Thyroid gland (tissue), 4 donors: ENCODE data around the gene GDF11. TPM values are rescaled to one million over a fixed set of nuclear protein-coding genes. Genes with fewer than 3 reads are reported as not detected.
A peak's percentile ranks its signal among the peaks of the same experiment; 100 is the strongest.

ENCODE experiments used
- DNase-seq, 2 donors: peaks; one replicate each; pipeline ENCODE4 v3.0.0-alpha.2; 2019
- H3K27ac ChIP-seq, 3 donors: fragments of 200-600 bp; sonication (generic); 1 replicate in 2 of 3; 2 replicates in 1 of 3; pipeline ENCODE4 v1.5.1; 2016 to 2019; ENCODE audit warnings: mild to moderate bottlenecking in 1 of 3, moderate library complexity in 1 of 3
- H3K27me3 ChIP-seq: fragments of 200-600 bp; sonication (generic); one replicate; pipeline ENCODE4 v1.5.1; 2019
- H3K36me3 ChIP-seq, 2 donors: fragments of 200-600 bp; sonication (generic); one replicate each; pipeline ENCODE4 v1.5.1; 2016 to 2019
- H3K4me1 ChIP-seq, 2 donors: fragments of 200-600 bp; sonication (generic); one replicate each; pipeline ENCODE4 v1.5.1; 2017 to 2019
- H3K4me3 ChIP-seq, 3 donors: fragments of 200-600 bp; sonication (generic); replicated peaks in 1 of 3; 1 replicate in 2 of 3; 2 replicates in 1 of 3; pipeline ENCODE4 v1.5.1; 2016; ENCODE audit warnings: mild to moderate bottlenecking in 1 of 3
- H3K9me3 ChIP-seq: fragments of 200-600 bp; sonication (generic); one replicate; pipeline ENCODE4 v1.5.1; 2017
- POLR2A ChIP-seq, 2 donors: fragments of 450-650 bp; IDR thresholded peaks; one replicate each; pipeline ENCODE4 v1.6.1; 2017; ENCODE audit warnings: antibody characterized with exemption in 2 of 2, mild to moderate bottlenecking in 2 of 2, moderate library complexity in 1 of 2
- WGBS, 2 donors: methylation state at CpG; one replicate each; pipeline ENCODE4 v1.1.5; 2017; 5-methylcytosine and 5-hydroxymethylcytosine counted together
- intact Hi-C: fragments of 100-400 bp; cut with DNase I; formaldehyde crosslinking; loops from one replicate; pipeline ENCODE4 v1.15.1; 2023
- total RNA-seq, 4 donors: library from RNA; depleted of rRNA; stranded (reverse); fragments of >200 nt; gene quantifications; one replicate each; pipeline ENCODE4 v1.2.3, GENCODE V29; 2016
- TF ChIP-seq, protein P1 (sequence below), 6 experiments: fragments of 200-600 bp in 3 of 6; fragments of 450-650 bp in 3 of 6; sonication (generic) in 3 of 6; IDR thresholded peaks; one replicate each; pipeline ENCODE4 v1.5.1; 2016 to 2019; ENCODE audit warnings: antibody characterized with exemption in 6 of 6, mild to moderate bottlenecking in 2 of 6, inconsistent platforms in 1 of 6, moderate library complexity in 1 of 6

GDF11 gene
- total RNA-seq, result 1 to 10 TPM; 4.8 to 7.5 (median 6.7) TPM

DNA sequence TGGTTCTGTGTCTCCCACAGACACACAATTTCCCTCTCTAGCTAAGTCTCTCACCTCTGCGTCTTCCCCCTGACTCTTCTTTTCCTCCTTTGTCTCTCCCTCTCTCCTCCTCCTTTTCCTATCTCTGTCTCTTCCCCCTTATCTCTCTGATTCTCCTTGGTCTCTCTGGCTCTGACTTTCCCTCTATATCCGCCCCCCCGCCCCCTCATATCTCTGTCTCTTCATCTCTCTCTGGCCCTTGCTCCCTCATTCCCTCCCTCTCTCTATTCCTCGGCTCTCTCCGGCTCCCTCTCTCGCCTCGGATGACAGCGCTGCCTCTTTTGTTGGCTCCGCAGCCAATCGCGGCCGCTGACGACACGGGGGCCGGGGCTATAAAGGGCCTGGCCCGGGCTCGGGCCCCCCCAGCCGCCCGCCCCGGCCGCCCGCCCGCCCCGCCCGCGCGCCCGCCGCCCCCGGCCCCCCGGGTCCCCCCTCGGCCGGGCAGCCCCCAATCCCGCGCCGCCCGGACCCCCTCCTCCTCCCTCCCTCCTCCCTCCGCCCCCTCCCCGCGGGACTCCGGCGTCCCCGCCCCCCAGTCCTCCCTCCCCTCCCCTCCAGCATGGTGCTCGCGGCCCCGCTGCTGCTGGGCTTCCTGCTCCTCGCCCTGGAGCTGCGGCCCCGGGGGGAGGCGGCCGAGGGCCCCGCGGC is at the start of gene GDF11:
TSS of gene GDF11 (plus strand) at position 404 of the 687 bp plus-strand sequence. CDS start at position 599, 195 bp downstream.
- no peaks in the 10 kb centered on the region for H3K36me3 ChIP-seq

DNA sequence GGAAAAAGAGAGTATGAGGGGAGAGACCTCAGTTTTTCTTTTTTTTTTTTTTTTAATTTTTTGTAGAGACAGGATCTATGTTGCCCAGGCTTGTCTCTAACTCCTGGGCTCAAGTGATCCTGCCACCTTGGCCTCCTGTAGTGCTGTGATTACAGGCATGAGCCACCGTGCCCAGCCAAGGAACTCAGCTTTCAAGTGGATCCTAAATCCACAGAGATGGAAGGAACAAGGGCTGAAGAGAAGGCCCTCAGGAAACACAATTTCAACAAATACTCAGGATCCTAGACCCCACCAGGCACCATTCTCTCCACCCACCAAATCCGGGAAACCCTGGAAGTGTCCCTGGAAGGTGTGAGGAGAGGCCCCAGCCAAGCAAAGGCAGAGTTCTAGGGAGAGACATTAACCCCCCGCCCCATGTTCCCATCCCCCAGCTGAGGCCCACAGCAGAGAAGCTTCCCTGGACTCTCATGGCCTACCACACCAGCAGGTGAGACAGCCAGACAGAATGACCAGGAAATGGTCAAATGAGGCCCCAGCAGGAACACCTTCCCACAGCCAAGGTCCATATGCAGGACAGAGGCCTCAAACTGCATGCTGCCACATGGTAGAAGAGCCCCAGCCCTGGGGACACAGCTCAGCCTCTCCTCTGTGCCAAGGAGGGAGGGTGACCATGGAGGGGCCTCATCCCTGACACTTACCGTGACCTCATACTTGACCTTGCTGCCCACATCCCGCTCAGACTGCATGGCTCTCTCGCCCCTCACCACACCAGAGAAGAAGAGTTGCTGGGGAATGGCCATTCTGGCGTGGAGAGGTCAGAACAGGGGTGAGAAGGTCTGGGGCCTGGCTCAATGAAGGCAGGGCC is 49.4 kb upstream of the GDF11 start:
- Histone ChIP-seq H3K4me3 (no peak overlapping the region), H3K27ac (no peak overlapping the region), H3K4me1 (no peaks in the 10 kb centered on the region), H3K36me3 (no peaks in the 10 kb centered on the region), H3K9me3 (no peaks in the 10 kb centered on the region), H3K27me3 (no peaks in the 10 kb centered on the region)
- TF ChIP-seq, protein P1, sequence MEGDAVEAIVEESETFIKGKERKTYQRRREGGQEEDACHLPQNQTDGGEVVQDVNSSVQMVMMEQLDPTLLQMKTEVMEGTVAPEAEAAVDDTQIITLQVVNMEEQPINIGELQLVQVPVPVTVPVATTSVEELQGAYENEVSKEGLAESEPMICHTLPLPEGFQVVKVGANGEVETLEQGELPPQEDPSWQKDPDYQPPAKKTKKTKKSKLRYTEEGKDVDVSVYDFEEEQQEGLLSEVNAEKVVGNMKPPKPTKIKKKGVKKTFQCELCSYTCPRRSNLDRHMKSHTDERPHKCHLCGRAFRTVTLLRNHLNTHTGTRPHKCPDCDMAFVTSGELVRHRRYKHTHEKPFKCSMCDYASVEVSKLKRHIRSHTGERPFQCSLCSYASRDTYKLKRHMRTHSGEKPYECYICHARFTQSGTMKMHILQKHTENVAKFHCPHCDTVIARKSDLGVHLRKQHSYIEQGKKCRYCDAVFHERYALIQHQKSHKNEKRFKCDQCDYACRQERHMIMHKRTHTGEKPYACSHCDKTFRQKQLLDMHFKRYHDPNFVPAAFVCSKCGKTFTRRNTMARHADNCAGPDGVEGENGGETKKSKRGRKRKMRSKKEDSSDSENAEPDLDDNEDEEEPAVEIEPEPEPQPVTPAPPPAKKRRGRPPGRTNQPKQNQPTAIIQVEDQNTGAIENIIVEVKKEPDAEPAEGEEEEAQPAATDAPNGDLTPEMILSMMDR (IDR thresholded peaks at IDR 0.05), result no peak
- TF ChIP-seq POLR2A (IDR thresholded peaks at IDR 0.05), result no peak
- 78 to 82% methylated on average over 7 of the region's 7 CpGs for WGBS, 2 donors
- intact Hi-C loops, result no loop called here
- peak; percentile 65 to 68 for DNase-seq

More for the DNA sequence above, at the start of gene GDF11:
- TF ChIP-seq, protein P1 (IDR thresholded peaks at IDR 0.05), result no peak
- peak in 1 of 2 donors; percentile 79 for TF ChIP-seq POLR2A (IDR thresholded peaks at IDR 0.05)
- peaks cover 29 to 38% of the 10 kb centered on the region in 2 donors for H3K4me1 ChIP-seq
- DNase-seq, result peak; percentile 83 to 87
- no peaks in the 10 kb centered on the region for H3K27me3 ChIP-seq
- WGBS, 2 donors, result 0 to 1% methylated on average over 15 to 16 of the region's 53 CpGs
- peak within 1 kb of the TSS in 1 of 3 donors; percentile 62 for H3K4me3 ChIP-seq
- peak within 1 kb of the TSS in 2 of 3 donors; percentile 43 to 49 for H3K27ac ChIP-seq
- intact Hi-C loops, result loop anchor here (5.0 kb wide), 1 partner anchor 54 kb away; no protein-coding TSS in a partner anchor
- H3K9me3 ChIP-seq, result no peaks in the 10 kb centered on the region

DNA sequence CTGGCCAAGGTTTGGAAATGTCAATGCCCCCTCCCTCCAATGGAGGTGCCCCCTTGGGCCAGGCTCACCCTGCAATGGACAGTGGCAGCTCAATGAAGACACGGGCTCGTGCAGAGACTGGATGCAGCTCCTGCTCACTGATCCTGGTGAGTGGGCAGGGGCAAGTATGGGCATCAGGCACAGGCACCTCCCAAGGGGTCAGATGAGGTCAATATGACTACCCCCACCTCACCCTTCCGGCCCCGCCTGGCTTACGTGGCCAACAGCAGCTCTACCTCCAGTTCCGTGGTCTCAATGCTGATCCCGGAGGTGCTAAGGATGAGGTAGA is 48.8 kb upstream of the GDF11 start:
- Histone ChIP-seq H3K9me3 (no peaks in the 10 kb centered on the region), H3K36me3 (no peaks in the 10 kb centered on the region), H3K27me3 (no peaks in the 10 kb centered on the region), H3K4me3 (no peak overlapping the region), H3K27ac (no peak overlapping the region), H3K4me1 (no peaks in the 10 kb centered on the region)
- DNase-seq, result no peak
- WGBS, 2 donors, result 100% methylated on average over 1 to 7 of the region's 7 CpGs
- intact Hi-C loops, result no loop called here
- TF ChIP-seq, protein P1 (IDR thresholded peaks at IDR 0.05), result no peak
- no peak for TF ChIP-seq POLR2A (IDR thresholded peaks at IDR 0.05)

DNA sequence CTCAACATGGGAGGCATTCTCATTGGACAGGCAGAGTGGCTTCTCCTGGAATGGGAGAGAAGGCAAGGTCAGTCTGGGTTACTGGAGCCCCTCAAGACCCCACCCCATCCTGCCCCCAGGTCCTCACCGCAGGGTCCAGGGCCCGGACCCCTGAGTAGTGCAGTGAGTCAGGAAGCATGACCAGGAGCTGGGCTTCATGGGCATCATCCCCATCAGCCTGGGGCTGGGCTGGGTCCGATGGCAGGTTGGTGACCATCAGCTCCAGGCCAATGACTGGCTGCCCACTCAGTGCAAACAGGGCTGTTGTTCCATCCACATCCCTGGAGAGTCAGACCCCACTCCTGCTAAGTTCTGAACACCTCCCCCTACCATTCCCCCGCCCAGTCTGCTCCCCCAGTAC is 48.3 kb upstream of the GDF11 start:
- intact Hi-C loops, result no loop called here
- Histone ChIP-seq H3K27ac (no peak overlapping the region), H3K36me3 (no peaks in the 10 kb centered on the region), H3K27me3 (no peaks in the 10 kb centered on the region), H3K4me1 (no peaks in the 10 kb centered on the region), H3K9me3 (no peaks in the 10 kb centered on the region), H3K4me3 (no peak overlapping the region)
- WGBS, 2 donors, result 93% methylated on average over 2 to 3 of the region's 4 CpGs
- no peak for DNase-seq
- TF ChIP-seq POLR2A (IDR thresholded peaks at IDR 0.05), result no peak
- TF ChIP-seq, protein P1 (IDR thresholded peaks at IDR 0.05), result no peak

DNA sequence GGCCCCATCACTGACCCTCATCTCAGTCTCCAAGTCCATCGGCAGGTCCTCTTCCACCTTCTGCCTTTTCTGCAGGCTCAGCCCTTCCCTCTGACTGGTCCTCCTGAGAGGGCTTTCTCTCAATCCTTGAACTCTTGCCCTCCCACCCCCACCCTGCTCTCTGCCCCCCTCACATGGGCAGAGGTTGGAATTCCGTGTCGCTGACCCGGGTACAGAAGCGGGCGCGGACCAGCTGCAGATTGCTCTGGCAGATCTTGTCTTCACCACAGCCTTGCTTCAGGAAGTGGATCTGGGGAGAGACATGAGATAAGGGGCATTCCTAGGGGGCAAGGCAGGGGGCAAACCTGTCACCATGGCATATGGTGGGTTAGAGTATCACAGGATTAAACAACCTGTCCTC is 47.6 kb upstream of the GDF11 start:
- no peaks in the 10 kb centered on the region for H3K4me1 ChIP-seq
- H3K9me3 ChIP-seq, result no peaks in the 10 kb centered on the region
- no peak for DNase-seq
- intact Hi-C loops, result no loop called here
- WGBS, 2 donors, result 77 to 79% methylated on average over 7 of the region's 7 CpGs
- no peak overlapping the region for H3K4me3 ChIP-seq
- H3K27me3 ChIP-seq, result no peaks in the 10 kb centered on the region
- H3K27ac ChIP-seq, result no peak overlapping the region
- H3K36me3 ChIP-seq, result no peaks in the 10 kb centered on the region
- TF ChIP-seq POLR2A (IDR thresholded peaks at IDR 0.05), result no peak
- TF ChIP-seq, protein P1 (IDR thresholded peaks at IDR 0.05), result no peak
